Mesenchymal stem cell (in vitro differentiated cells and primary cell): Measurements from ENCODE around the gene ACTBL2.

Experiments used
- DNase-seq: peaks from one replicate; pipeline ENCODE4 v3.0.0-alpha.2; 2013
- H2AFZ ChIP-seq: one replicate; pipeline ENCODE4 v1.6.1; 2013; ENCODE audit warnings: low read depth, mild to moderate bottlenecking, control low read depth, inconsistent platforms, low read length, moderate library complexity
- H2AK5ac ChIP-seq: 2 replicates; pipeline ENCODE4 v1.6.1; 2013; ENCODE audit warnings: low read length, moderate library complexity, mild to moderate bottlenecking, inconsistent platforms; ENCODE audit not compliant: severe bottlenecking
- H2BK120ac ChIP-seq: one replicate; pipeline ENCODE4 v1.6.1; 2013; ENCODE audit warnings: low read depth, mild to moderate bottlenecking, inconsistent platforms, low read length, moderate library complexity
- H2BK12ac ChIP-seq, 2 experiments: one replicate each; pipeline ENCODE4 v1.6.1; 2013; ENCODE audit warnings: inconsistent platforms in 2 of 2, low read length in 2 of 2, mild to moderate bottlenecking in 2 of 2, moderate library complexity in 2 of 2, control low read depth in 1 of 2
- H2BK15ac ChIP-seq: one replicate; pipeline ENCODE4 v1.6.1; 2013; ENCODE audit warnings: mild to moderate bottlenecking, low read depth, inconsistent platforms; ENCODE audit not compliant: poor library complexity, severe bottlenecking
- H2BK5ac ChIP-seq: 2 replicates; pipeline ENCODE4 v1.6.1; 2013; ENCODE audit warnings: low read depth, mild to moderate bottlenecking, low read length, control low read depth, inconsistent platforms; ENCODE audit not compliant: poor library complexity, severe bottlenecking
- H3K14ac ChIP-seq, 2 experiments: one replicate each; pipeline ENCODE4 v1.6.1; 2013; ENCODE audit warnings: inconsistent platforms in 2 of 2, low read length in 2 of 2, control low read depth in 1 of 2, mild to moderate bottlenecking in 1 of 2, moderate library complexity in 1 of 2
- H3K18ac ChIP-seq, 2 experiments: one replicate each; pipeline ENCODE4 v1.6.1; 2013; ENCODE audit warnings: inconsistent platforms in 2 of 2, low read length in 2 of 2, control low read depth in 1 of 2, low read depth in 1 of 2, mild to moderate bottlenecking in 1 of 2
- H3K23ac ChIP-seq, 2 experiments: one replicate each; pipeline ENCODE4 v1.6.1; 2013; ENCODE audit warnings: inconsistent platforms in 2 of 2, low read length in 2 of 2, mild to moderate bottlenecking in 2 of 2, moderate library complexity in 2 of 2, control low read depth in 1 of 2
- H3K27ac ChIP-seq: 2 replicates; pipeline ENCODE4 v1.5.1; 2013; ENCODE audit warnings: mild to moderate bottlenecking, moderate library complexity, low read length, control low read depth, inconsistent platforms; ENCODE audit not compliant: poor library complexity, severe bottlenecking
- H3K27me3 ChIP-seq, 2 experiments: 2 replicates each; pipeline versions ENCODE4 v1.6.1 to v1.7.0; 2013; ENCODE audit warnings: low read length in 2 of 2, mild to moderate bottlenecking in 2 of 2, moderate library complexity in 2 of 2, control low read depth in 1 of 2, inconsistent platforms in 1 of 2; ENCODE audit not compliant: control insufficient read depth in 1 of 2, insufficient read depth in 1 of 2
- H3K36me3 ChIP-seq, 2 experiments: 2 replicates each; pipeline versions ENCODE4 v1.6.1 to v1.7.0; 2013; ENCODE audit warnings: low read length in 2 of 2, control low read depth in 1 of 2, inconsistent platforms in 1 of 2, low read depth in 1 of 2, mild to moderate bottlenecking in 1 of 2; ENCODE audit not compliant: insufficient read depth in 2 of 2, control insufficient read depth in 1 of 2
- H3K4ac ChIP-seq, 2 experiments: one replicate each; pipeline ENCODE4 v1.6.1; 2013; ENCODE audit warnings: inconsistent platforms in 2 of 2, low read length in 2 of 2, mild to moderate bottlenecking in 2 of 2, moderate library complexity in 2 of 2, control low read depth in 1 of 2, low read depth in 1 of 2
- H3K4me1 ChIP-seq: 2 replicates; pipeline ENCODE4 v1.6.1; 2013; ENCODE audit warnings: low read depth, low read length, control low read depth; ENCODE audit not compliant: control insufficient read depth, insufficient read depth
- H3K4me2 ChIP-seq: 2 replicates; pipeline ENCODE4 v1.6.1; 2013; ENCODE audit warnings: low read length, mild to moderate bottlenecking, inconsistent platforms; ENCODE audit not compliant: poor library complexity, severe bottlenecking
- H3K4me3 ChIP-seq, 2 experiments: 2 replicates each; pipeline versions ENCODE4 v1.5.1 to v1.7.0; 2013; ENCODE audit warnings: low read length in 2 of 2, mild to moderate bottlenecking in 2 of 2, control low read depth in 1 of 2, low read depth in 1 of 2; ENCODE audit not compliant: insufficient read depth in 1 of 2
- H3K79me1 ChIP-seq: replicated peaks from 2 replicates; pipeline ENCODE4 v1.6.1; 2013; ENCODE audit warnings: mild to moderate bottlenecking, control low read depth, low read length, inconsistent platforms; ENCODE audit not compliant: poor library complexity, severe bottlenecking
- H3K9ac ChIP-seq: 2 replicates; pipeline ENCODE4 v1.7.0; 2013; ENCODE audit warnings: mild to moderate bottlenecking, low read length, moderate library complexity
- H3K9me3 ChIP-seq: 2 replicates; pipeline ENCODE4 v1.7.0; 2013; ENCODE audit warnings: mild to moderate bottlenecking, low read length; ENCODE audit not compliant: control insufficient read depth
- H4K8ac ChIP-seq: one replicate; pipeline ENCODE4 v1.6.1; 2013; ENCODE audit warnings: inconsistent platforms, mild to moderate bottlenecking, low read length, moderate library complexity
- H4K91ac ChIP-seq: one replicate; pipeline ENCODE4 v1.6.1; 2013; ENCODE audit warnings: mild to moderate bottlenecking, low read length, inconsistent platforms
- WGBS: methylation state at CpG from one replicate; pipeline ENCODE4 v1.1.7; 2013; ENCODE audit warnings: mixed read lengths; 5-methylcytosine and 5-hydroxymethylcytosine counted together

ACTBL2 gene

DNA sequence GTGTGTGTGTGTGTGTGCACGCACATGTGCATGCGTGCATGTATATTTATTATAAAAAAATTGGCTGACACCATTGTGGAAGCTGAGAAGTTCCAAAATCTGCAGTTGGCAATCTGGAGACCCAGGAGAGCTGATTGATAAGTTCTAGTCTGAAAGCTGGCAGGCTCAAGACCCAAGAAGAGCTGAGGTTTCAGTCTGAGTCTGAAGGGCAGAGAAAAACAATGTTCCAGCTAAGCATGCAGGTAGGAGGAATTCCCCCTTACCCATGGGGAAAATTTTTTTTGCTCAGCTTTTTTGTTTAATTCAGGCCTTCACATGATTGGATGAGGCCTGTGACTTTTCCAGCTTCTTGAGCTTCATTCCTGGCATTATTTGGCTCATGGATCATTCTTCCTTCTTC is 31.2 kb upstream of the ACTBL2 start:
- H3K23ac ChIP-seq: no peak overlapping the region
- no peak overlapping the region for H2BK15ac ChIP-seq
- H2AFZ ChIP-seq: no peak overlapping the region
- H3K14ac ChIP-seq: no peak overlapping the region
- H2BK5ac ChIP-seq: no peak overlapping the region
- no peak overlapping the region for H4K8ac ChIP-seq
- no peak overlapping the region for H3K4me2 ChIP-seq
- H3K18ac ChIP-seq: no peak overlapping the region
- H3K27me3 ChIP-seq: peaks cover 0 to 11% of the 10 kb centered on the region in 2 experiments
- no peaks in the 10 kb centered on the region for H3K79me1 ChIP-seq
- H2AK5ac ChIP-seq: no peak overlapping the region
- WGBS: 96% methylated on average over 2 of the region's 2 CpGs
- no peak overlapping the region for H4K91ac ChIP-seq
- no peak overlapping the region for H3K27ac ChIP-seq
- no peak overlapping the region for H2BK120ac ChIP-seq
- H3K9ac ChIP-seq: no peak overlapping the region
- no peaks in the 10 kb centered on the region for H3K36me3 ChIP-seq
- no peaks in the 10 kb centered on the region for H3K9me3 ChIP-seq
- peaks cover 2% of the 10 kb centered on the region for H3K4me1 ChIP-seq
- H3K4me3 ChIP-seq: no peak overlapping the region
- H2BK12ac ChIP-seq: no peak overlapping the region
- no peak for DNase-seq
- H3K4ac ChIP-seq: no peak overlapping the region

DNA sequence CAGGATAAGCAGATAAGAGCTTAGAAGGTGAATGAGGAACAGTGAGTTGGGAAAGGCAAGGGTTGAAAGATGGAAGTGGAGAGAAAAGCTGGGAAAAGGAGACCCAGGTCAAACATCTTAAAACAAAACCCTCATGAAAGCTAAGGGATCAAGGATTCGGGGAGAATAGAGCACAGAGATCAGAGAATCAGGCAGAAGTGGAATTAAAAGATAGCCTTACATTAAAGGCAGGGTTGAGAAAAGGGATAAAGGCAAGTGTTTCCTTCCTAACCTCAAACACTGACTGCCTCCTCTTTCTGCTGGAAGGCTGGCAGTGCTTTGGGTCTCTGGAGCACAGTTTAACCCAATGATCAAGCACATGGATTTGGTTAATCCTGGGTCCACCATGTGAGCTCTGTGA is 28.7 kb upstream of the ACTBL2 start:
- no peak overlapping the region for H2AFZ ChIP-seq
- no peaks in the 10 kb centered on the region for H3K79me1 ChIP-seq
- H2AK5ac ChIP-seq: no peak overlapping the region
- no peaks in the 10 kb centered on the region for H3K9me3 ChIP-seq
- H3K4me2 ChIP-seq: no peak overlapping the region
- no peak overlapping the region for H4K8ac ChIP-seq
- H3K4me1 ChIP-seq: peaks cover 6% of the 10 kb centered on the region
- no peak overlapping the region for H2BK120ac ChIP-seq
- H3K23ac ChIP-seq: no peak overlapping the region
- H3K27ac ChIP-seq: no peak overlapping the region
- no peaks in the 10 kb centered on the region for H3K36me3 ChIP-seq
- H3K14ac ChIP-seq: no peak overlapping the region
- H2BK5ac ChIP-seq: no peak overlapping the region
- no peak overlapping the region for H3K9ac ChIP-seq
- no peak overlapping the region for H4K91ac ChIP-seq
- no peak overlapping the region for H3K4me3 ChIP-seq
- no peak for DNase-seq
- H3K4ac ChIP-seq: no peak overlapping the region
- peaks cover 0 to 11% of the 10 kb centered on the region in 2 experiments for H3K27me3 ChIP-seq
- H2BK12ac ChIP-seq: no peak overlapping the region
- H3K18ac ChIP-seq: no peak overlapping the region
- WGBS: 92% methylated on average over 1 of the region's 1 CpG
- H2BK15ac ChIP-seq: no peak overlapping the region

DNA sequence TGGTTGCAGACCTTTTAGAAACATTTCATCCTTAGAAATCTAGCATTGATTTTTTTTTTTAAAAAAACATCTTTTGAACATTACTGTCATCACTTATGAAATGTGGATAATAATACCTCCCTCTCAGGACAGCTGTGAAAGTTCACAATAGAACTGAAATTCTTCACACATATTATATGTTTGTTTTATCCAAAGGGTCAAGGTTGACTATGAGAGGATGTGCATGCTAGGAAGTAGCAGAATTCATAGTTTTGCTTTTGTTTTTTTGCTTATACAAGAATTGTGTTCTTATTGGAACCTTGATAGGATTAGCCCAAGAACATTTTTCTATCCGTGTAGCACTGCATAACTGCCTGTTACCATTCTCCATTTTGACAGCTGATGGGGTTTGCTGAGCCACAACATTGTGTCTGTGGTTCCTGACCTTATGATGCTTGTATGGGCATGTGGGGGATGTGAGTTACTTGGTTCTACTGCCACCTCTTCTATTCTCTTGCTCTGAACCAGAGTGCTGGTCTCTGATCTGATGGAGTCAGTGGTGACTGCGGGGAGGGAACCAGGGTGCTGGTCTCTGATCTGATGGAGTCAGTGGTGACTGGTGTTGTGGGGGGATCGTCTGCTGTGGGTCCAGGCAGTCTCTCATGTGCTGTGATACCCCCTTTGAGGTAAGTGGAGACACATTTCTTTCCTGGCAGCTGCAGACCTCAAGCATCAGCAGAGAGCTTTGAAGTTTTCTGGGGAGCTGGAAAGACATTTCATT is 27.1 kb upstream of the ACTBL2 start:
- Histone ChIP-seq H3K27ac (no peak overlapping the region), H4K8ac (no peak overlapping the region), H2BK120ac (no peak overlapping the region), H3K23ac (no peak overlapping the region), H3K4me3 (no peak overlapping the region), H3K79me1 (no peaks in the 10 kb centered on the region), H2AK5ac (no peak overlapping the region), H3K36me3 (no peaks in the 10 kb centered on the region), H2BK5ac (no peak overlapping the region), H3K9me3 (no peaks in the 10 kb centered on the region), H4K91ac (no peak overlapping the region), H2AFZ (no peak overlapping the region), H3K27me3 (peaks cover 0 to 11% of the 10 kb centered on the region in 2 experiments), H3K9ac (no peak overlapping the region), H3K4me1 (peaks cover 6% of the 10 kb centered on the region), H2BK15ac (no peak overlapping the region), H3K4me2 (no peak overlapping the region), H2BK12ac (no peak overlapping the region), H3K4ac (peak overlapping the region in 1 of 2 experiments; percentile 35), H3K18ac (no peak overlapping the region), H3K14ac (no peak overlapping the region)
- DNase-seq: no peak
- 75% methylated on average over 3 of the region's 3 CpGs for WGBS

DNA sequence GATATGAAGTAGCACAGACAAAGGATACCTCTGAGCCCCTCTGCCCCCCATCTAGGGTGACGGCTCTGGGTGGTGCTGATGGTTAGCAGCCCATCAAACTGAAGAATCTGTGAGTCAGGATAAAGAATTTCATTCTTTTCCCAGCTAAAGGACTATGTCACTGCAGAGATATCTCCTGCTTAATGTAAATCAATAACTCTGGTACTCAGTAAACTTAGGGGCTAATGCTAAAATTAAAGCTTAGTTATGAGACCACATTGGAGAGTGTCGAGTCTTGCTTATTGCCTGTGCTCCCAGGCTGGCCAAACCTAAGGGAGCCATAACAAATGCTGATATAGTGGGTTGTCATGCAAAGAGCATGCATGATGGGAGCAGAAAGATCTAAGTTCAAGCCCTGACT is 25.6 kb upstream of the ACTBL2 start:
- H2AK5ac ChIP-seq: peak overlapping the region; percentile 49
- DNase-seq: no peak
- H3K9me3 ChIP-seq: no peaks in the 10 kb centered on the region
- H2BK15ac ChIP-seq: no peak overlapping the region
- no peak overlapping the region for H3K4me3 ChIP-seq
- no peak overlapping the region for H2BK120ac ChIP-seq
- no peak overlapping the region for H4K8ac ChIP-seq
- no peaks in the 10 kb centered on the region for H3K36me3 ChIP-seq
- H2BK5ac ChIP-seq: no peak overlapping the region
- no peak overlapping the region for H2BK12ac ChIP-seq
- no peak overlapping the region for H3K4ac ChIP-seq
- H4K91ac ChIP-seq: no peak overlapping the region
- H2AFZ ChIP-seq: no peak overlapping the region
- H3K27ac ChIP-seq: no peak overlapping the region
- peaks cover 8% of the 10 kb centered on the region for H3K4me1 ChIP-seq
- no peak overlapping the region for H3K23ac ChIP-seq
- no peak overlapping the region for H3K14ac ChIP-seq
- H3K79me1 ChIP-seq: no peaks in the 10 kb centered on the region
- no peak overlapping the region for H3K4me2 ChIP-seq
- H3K9ac ChIP-seq: no peak overlapping the region
- peaks cover 0 to 11% of the 10 kb centered on the region in 2 experiments for H3K27me3 ChIP-seq
- 84% methylated on average over 2 of the region's 2 CpGs for WGBS
- H3K18ac ChIP-seq: peak overlapping the region in 1 of 2 experiments; percentile 38
